Measurements from ENCODE around the gene SPATA24.
"Not testable (repeated sequence)": the region's sequence is repeated elsewhere in the genome, so short reads cannot be mapped to it uniquely, and the experiment has no call there.

SPATA24 gene

DNA sequence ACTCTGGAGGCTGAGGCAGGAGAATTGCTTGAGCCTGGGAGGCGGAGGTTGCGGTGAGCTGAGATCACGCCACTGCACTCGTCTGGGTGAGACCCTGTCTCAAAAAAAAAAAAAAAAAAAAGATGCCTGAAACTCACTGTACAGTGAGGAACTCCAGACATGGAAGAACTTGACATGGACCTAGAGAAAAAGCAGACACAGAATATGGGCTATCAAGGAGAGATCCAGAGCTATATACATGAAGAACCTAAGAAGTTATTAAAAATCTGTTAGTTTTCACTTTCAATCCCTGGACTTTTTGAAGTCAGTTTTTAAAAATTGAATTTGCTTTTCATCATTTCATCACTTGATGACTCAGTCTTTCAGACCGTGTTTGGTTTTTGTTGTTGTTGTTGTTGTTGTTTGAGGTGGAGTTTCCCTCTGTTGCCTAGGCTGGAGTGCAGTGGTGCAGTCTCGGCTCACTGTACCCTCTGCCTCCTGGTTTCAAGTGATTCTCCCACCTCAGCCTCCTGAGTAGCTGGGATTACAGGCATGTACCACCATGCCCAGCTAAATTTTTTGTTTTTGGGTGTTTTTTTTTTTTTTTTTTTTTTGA is 42.0 kb downstream of the SPATA24 start:
- H3K4me3 ChIP-seq (ENCODE audit: low read depth, low read length) = no peak overlapping the region
- DNase-seq (ENCODE audit: low read depth) = no peak
- TF ChIP-seq, protein P1, sequence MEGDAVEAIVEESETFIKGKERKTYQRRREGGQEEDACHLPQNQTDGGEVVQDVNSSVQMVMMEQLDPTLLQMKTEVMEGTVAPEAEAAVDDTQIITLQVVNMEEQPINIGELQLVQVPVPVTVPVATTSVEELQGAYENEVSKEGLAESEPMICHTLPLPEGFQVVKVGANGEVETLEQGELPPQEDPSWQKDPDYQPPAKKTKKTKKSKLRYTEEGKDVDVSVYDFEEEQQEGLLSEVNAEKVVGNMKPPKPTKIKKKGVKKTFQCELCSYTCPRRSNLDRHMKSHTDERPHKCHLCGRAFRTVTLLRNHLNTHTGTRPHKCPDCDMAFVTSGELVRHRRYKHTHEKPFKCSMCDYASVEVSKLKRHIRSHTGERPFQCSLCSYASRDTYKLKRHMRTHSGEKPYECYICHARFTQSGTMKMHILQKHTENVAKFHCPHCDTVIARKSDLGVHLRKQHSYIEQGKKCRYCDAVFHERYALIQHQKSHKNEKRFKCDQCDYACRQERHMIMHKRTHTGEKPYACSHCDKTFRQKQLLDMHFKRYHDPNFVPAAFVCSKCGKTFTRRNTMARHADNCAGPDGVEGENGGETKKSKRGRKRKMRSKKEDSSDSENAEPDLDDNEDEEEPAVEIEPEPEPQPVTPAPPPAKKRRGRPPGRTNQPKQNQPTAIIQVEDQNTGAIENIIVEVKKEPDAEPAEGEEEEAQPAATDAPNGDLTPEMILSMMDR (IDR thresholded peaks at IDR 0.05; ENCODE audit: insufficient read depth, low read depth, low read length, missing control alignments) = no peak

DNA sequence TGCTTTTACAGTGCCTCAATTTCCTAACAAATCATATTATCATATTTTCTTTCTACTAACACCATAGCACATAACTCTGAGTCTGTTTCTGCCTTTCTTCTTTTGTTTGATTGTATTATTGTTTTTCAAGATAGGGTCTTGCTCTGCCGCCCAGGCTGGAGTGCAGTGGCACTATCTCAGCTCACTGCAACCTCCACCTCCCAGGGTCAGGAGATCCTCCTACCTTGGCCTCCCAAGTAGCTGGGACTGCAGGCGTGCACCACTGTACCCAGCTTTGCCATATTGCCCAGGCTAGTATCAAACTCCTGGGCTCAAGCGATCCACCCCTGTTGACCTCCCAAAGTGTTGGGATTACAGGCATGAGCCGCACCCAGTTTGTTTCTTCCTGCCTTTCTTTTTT is 43.5 kb downstream of the SPATA24 start:
- no peak overlapping the region for H3K4me3 ChIP-seq (ENCODE audit: low read depth, low read length)
- TF ChIP-seq, protein P1 (IDR thresholded peaks at IDR 0.05; ENCODE audit: insufficient read depth, low read depth, low read length, missing control alignments) = no peak
- no peak for DNase-seq (ENCODE audit: low read depth)

DNA sequence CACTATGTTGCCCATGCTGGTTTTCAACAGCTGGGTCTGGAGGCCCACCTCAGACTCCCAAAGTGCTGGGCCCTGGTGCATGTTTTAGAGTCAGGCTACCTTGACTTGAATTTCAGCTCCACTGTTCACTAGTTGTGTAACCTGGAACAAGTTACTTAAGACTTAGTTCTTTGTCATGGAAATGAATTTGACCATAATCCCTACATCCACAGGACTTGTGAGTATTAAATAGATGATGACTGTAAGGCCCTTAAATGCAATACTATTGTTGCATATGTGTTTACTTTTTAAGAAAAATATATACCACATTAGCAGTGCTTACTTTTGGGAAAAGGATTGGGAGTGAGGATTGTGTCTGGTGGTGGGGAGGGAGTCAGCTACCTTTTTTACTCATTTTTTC is 45.8 kb downstream of the SPATA24 start:
- TF ChIP-seq, protein P1 (IDR thresholded peaks at IDR 0.05; ENCODE audit: insufficient read depth, low read depth, low read length, missing control alignments) = no peak
- DNase-seq (ENCODE audit: low read depth) = no peak
- H3K4me3 ChIP-seq (ENCODE audit: low read depth, low read length) = no peak overlapping the region

DNA sequence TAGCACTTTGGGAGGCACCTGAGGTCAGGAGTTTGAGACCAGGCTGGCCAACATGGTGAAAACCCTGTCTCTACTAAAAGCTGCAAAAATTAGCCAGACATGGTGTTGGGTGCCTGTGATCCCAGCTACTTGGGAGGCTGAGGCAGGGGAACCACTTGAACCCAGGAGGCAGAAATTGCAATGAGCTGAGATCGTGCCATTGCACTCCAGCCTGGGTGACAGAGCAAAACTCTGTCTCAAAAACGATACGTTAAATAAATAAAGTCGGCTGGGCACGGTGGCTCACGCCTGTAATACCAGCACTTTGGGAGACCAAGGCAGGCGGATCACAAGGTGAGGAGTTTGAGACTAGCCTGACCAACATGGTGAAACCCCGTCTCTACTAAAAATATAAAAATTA is 48.0 kb downstream of the SPATA24 start:
- not testable (repeated sequence) for H3K4me3 ChIP-seq (ENCODE audit: low read depth, low read length); DNase-seq (ENCODE audit: low read depth)

DNA sequence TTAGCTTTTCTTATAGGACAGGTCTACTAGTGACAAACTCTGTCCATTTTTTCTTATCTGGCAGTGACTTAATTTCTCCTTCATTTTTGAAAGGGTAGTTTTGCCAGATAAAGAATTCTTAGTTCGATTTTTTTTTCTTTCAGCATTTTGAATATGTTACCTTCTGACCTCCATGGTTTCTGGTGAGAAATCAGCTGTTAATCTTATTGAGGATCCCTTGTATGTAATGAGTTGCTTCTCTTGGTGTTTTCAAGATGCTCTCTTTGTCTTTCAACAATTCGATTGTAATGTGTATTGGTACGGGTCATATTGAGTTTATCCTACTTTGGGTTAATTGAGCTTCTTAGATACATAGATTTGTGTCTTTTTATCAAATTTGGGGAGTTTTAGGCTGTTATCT is 49.7 kb downstream of the SPATA24 start:
- TF ChIP-seq, protein P1 (IDR thresholded peaks at IDR 0.05; ENCODE audit: insufficient read depth, low read depth, low read length, missing control alignments) = no peak
- DNase-seq (ENCODE audit: low read depth) = no peak
- no peak overlapping the region for H3K4me3 ChIP-seq (ENCODE audit: low read depth, low read length)

DNA sequence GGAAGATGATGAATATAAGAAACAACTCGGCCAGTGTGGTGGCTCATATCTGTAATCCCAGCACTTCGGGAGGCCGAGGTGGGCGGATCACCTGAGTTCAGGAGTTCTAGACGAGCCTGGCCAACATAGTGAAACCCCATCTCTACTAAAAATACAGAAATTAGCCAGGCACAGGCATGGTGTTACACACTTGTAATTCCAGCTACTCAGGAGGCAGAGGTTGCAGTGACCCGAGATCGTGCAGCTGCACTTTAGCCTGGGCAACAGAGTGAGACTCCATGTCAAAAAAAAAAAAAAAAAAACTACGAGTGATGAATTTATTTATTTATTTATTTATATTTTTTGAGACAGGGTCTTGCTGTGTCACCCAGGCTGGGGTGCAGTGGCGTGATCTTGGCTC is 56.0 kb downstream of the SPATA24 start:
- DNase-seq (ENCODE audit: low read depth); H3K4me3 ChIP-seq (ENCODE audit: low read depth, low read length): not testable (repeated sequence)

Data from GM12865 (cell line).